K562 (cell line): Measurements from ENCODE around the gene ZNF174. TPM values are rescaled to one million over a fixed set of nuclear protein-coding genes. Genes with fewer than 3 reads are reported as not detected.

Source experiments
- ATAC-seq: fragments of 200-7000 bp; cut with Tn5 transposase; 3 replicates; pipeline ENCODE4 v1.9.1; 2020; ENCODE audit warnings: moderate library complexity
- BruUV-seq: library from RNA; stranded (reverse); fragments of 400-500 nt; replicated peaks from 2 replicates; lab custom pipeline; 2021; lab: Mats Ljungman, UMichigan
- CTCF ChIA-PET: fragments of 300-600 bp; formaldehyde crosslinking; extraction: SDS; loops from one replicate; lab custom pipeline; 2021; ENCODE audit warnings: low intra/inter-chr PET ratio; lab: Yijun Ruan, JAX
- POLR2A ChIA-PET: fragments of 300-600, 350-650 bp; sonication (Branson Sonifier 250); formaldehyde crosslinking; extraction: SDS; loops from one replicate; lab custom pipeline; 2021; ENCODE audit warnings: antibody characterized with exemption, inconsistent platforms; lab: Yijun Ruan, JAX
- DNase-seq, 4 experiments: peaks; one replicate each; pipeline versions ENCODE4 v3.0.0 to v3.0.0-alpha.2; 2011 to 2018; ENCODE audit warnings: low spot score in 3 of 4, mixed read lengths in 3 of 4; ENCODE audit errors: extremely low read depth in 1 of 4
- FAIRE-seq: peaks from 2 replicates; lab custom pipeline; 2011; peaks lifted over from hg19 to GRCh38; lab: Jason Lieb, UNC
- H2AFZ ChIP-seq: 2 replicates; pipeline ENCODE4 v1.6.0; 2011; ENCODE audit warnings: low read depth, low read length, control low read depth, inconsistent platforms
- H3K27ac ChIP-seq: fragments of 200-600 bp; 3 replicates; pipeline ENCODE4 v1.8.0; 2011; ENCODE audit warnings: low read depth, mild to moderate bottlenecking, control low read depth, inconsistent platforms, low read length, moderate library complexity, mixed read lengths; ENCODE audit errors: extremely low read depth
- H3K27me3 ChIP-seq, 2 experiments: fragments of 300-600 bp in 1 of 2; 2 replicates in 1 of 2; 3 replicates in 1 of 2; pipeline versions ENCODE4 v1.6.0 to v1.8.0; 2011; ENCODE audit warnings: inconsistent platforms in 2 of 2, low read length in 2 of 2, mild to moderate bottlenecking in 1 of 2, mixed read lengths in 1 of 2, moderate library complexity in 1 of 2; ENCODE audit not compliant: control insufficient read depth in 2 of 2, insufficient read depth in 2 of 2
- H3K36me3 ChIP-seq: fragments of 300-600 bp; 3 replicates; pipeline ENCODE4 v1.8.0; 2011; ENCODE audit warnings: mild to moderate bottlenecking, low read length, inconsistent platforms; ENCODE audit not compliant: control insufficient read depth, insufficient read depth
- H3K4me1 ChIP-seq, 2 experiments: fragments of 200-600 bp in 1 of 2; replicated peaks in 1 of 2; 2 replicates in 1 of 2; 3 replicates in 1 of 2; pipeline versions ENCODE4 v1.5.1 to v1.8.0; 2011; ENCODE audit warnings: inconsistent platforms in 2 of 2, low read length in 2 of 2, mild to moderate bottlenecking in 1 of 2, mixed read lengths in 1 of 2, moderate library complexity in 1 of 2; ENCODE audit not compliant: control insufficient read depth in 2 of 2, insufficient read depth in 2 of 2
- H3K4me2 ChIP-seq: 2 replicates; pipeline ENCODE4 v1.6.1; 2011; ENCODE audit warnings: low read length, control low read depth, inconsistent platforms, mixed read lengths; ENCODE audit not compliant: insufficient read depth
- H3K4me3 ChIP-seq: fragments of 200-600 bp; sonication (generic), shearing (Covaris generic); 2 replicates; pipeline ENCODE4 v1.5.1; 2016; ENCODE audit warnings: control low read depth, inconsistent platforms
- H3K79me2 ChIP-seq: fragments of 200-600 bp; 3 replicates; pipeline ENCODE4 v1.8.0; 2011; ENCODE audit warnings: low read length, inconsistent platforms; ENCODE audit not compliant: control insufficient read depth, insufficient read depth
- H3K9ac ChIP-seq, 2 experiments: 2 replicates each; pipeline versions ENCODE4 v1.6.0 to v1.6.1; 2011; ENCODE audit warnings: low read depth in 2 of 2, low read length in 2 of 2, control low read depth in 1 of 2, inconsistent platforms in 1 of 2, mild to moderate bottlenecking in 1 of 2, mixed read lengths in 1 of 2; ENCODE audit not compliant: insufficient read depth in 1 of 2
- H3K9me1 ChIP-seq: one replicate; pipeline ENCODE4 v1.6.0; 2011; ENCODE audit warnings: inconsistent platforms, mild to moderate bottlenecking, low read length, moderate library complexity; ENCODE audit not compliant: control insufficient read depth, insufficient read depth
- H3K9me3 ChIP-seq: replicated peaks from 2 replicates; pipeline ENCODE4 v1.5.1; 2011; ENCODE audit warnings: low read depth, low read length, inconsistent platforms; ENCODE audit not compliant: control insufficient read depth, insufficient read depth
- H4K20me1 ChIP-seq: replicated peaks from 2 replicates; pipeline ENCODE4 v1.6.1; 2011; ENCODE audit warnings: low read length, inconsistent platforms, mixed read lengths; ENCODE audit not compliant: control insufficient read depth, insufficient read depth
- BRD9 ChIP-seq: fragments of 450-650 bp; IDR thresholded peaks from 2 replicates; pipeline ENCODE4 v1.6.1; 2018; ENCODE audit warnings: low read depth; ENCODE audit not compliant: partially characterized antibody
- CHD4 ChIP-seq: fragments of 200-600 bp; sonication (generic); IDR thresholded peaks from 3 replicates; pipeline ENCODE4 v1.6.1; 2012; ENCODE audit warnings: low read depth, mild to moderate bottlenecking, mixed read lengths, low read length, inconsistent platforms; ENCODE audit not compliant: insufficient read depth, insufficient replicate concordance, poor library complexity, severe bottlenecking
- EP300 ChIP-seq: IDR thresholded peaks from 2 replicates; pipeline ENCODE4 v1.6.1; 2012; ENCODE audit warnings: low read length, improper control_type of control experiment
- KDM5B ChIP-seq: fragments of 200-600 bp; sonication (generic); IDR thresholded peaks from 2 replicates; pipeline ENCODE4 v1.6.1; 2012; ENCODE audit warnings: low read depth, mild to moderate bottlenecking, moderate library complexity, low read length, control low read depth, inconsistent platforms; ENCODE audit not compliant: insufficient replicate concordance
- KLF10 ChIP-seq: fragments of 250-450 bp; sonication (Bioruptor Pico); IDR thresholded peaks from 2 replicates; pipeline ENCODE4 v1.6.1; 2021; ENCODE audit warnings: matching md5 sums
- TAL1 ChIP-seq: fragments of 450-650 bp; IDR thresholded peaks from 2 replicates; pipeline ENCODE4 v1.6.1; 2016; ENCODE audit warnings: mild to moderate bottlenecking
- TEAD1 ChIP-seq, 2 experiments: fragments of 450-650 bp in 1 of 2; sonication (generic) in 1 of 2; formaldehyde crosslinking; IDR thresholded peaks; 2 replicates each; pipeline versions ENCODE4 v1.4.0 to v1.8.0; 2020 to 2022; ENCODE audit warnings: mild to moderate bottlenecking in 2 of 2, missing genetic modification reagents in 1 of 2
- ZBTB17 ChIP-seq: fragments of 450-650 bp; formaldehyde crosslinking; IDR thresholded peaks from 2 replicates; pipeline ENCODE4 v1.4.0; 2020; ENCODE audit warnings: mild to moderate bottlenecking
- ZKSCAN1 ChIP-seq: fragments of 150-350 bp; IDR thresholded peaks from 2 replicates; pipeline ENCODE4 v1.6.1; 2016; ENCODE audit warnings: low read depth, low read length
- ZNF354B ChIP-seq: fragments of 250-450 bp; sonication (Bioruptor Pico); IDR thresholded peaks from 2 replicates; pipeline ENCODE4 v1.4.0; 2020
- WGBS: fragments of 100-300 bp; shearing (Covaris generic); methylation state at CpG from one replicate; pipeline ENCODE4 v1.1.6; 2016; ENCODE audit warnings: low coverage, mixed read lengths; ENCODE audit not compliant: insufficient coverage; ENCODE audit errors: missing lambda C conversion rate; 5-methylcytosine and 5-hydroxymethylcytosine counted together
- in situ Hi-C: fragments of 300-500 bp; cut with MboI; formaldehyde crosslinking; loops from 4 replicates; pipeline ENCODE4 v1.15.0; 2018; ENCODE audit warnings: inconsistent platforms, mixed read lengths
- intact Hi-C: fragments of 100-400 bp; cut with micrococcal nuclease; formaldehyde crosslinking; loops from 2 replicates; pipeline ENCODE4 v1.14.2; 2022
- polyA plus RNA-seq, 8 experiments: library from polyadenylated mRNA; depleted of rRNA in 4 of 8; stranded (reverse) in 5 of 8; unstranded in 3 of 8; fragments of >200 nt; fragmentation: Nextera tagmentation in 2 of 8; fragmentation: Illumina TruSeq in 1 of 8; extraction: Ambion mirVana in 2 of 8; extraction: Trizol in 1 of 8; gene quantifications; 2 replicates each; pipeline versions ENCODE4 v1.2.1 to v1.2.3, GENCODE V29; 2011 to 2014; ENCODE audit warnings: inconsistent platforms in 1 of 8, missing spikeins in 1 of 8
- total RNA-seq, 7 experiments: library from RNA; depleted of rRNA in 6 of 7; stranded (reverse); fragments of >200 nt in 6 of 7; fragmentation: Illumina TruSeq in 2 of 7; extraction: Trizol in 2 of 7; gene quantifications; 2 replicates each; pipeline versions ENCODE4 v1.2.1 to v1.2.3, GENCODE V29; 2011 to 2021; ENCODE audit warnings: low replicate concordance in 1 of 7
- TF ChIP-seq, protein P1 (sequence below), 2 experiments: IDR thresholded peaks in 1 of 2; conservative IDR thresholded peaks in 1 of 2; 2 replicates each; pipeline ENCODE4 v1.6.1; 2016; ENCODE audit warnings: low read depth in 2 of 2, mild to moderate bottlenecking in 1 of 2, missing compliant biosample characterization in 1 of 2, missing genetic modification characterization in 1 of 2, moderate library complexity in 1 of 2

Gene ZNF174
- total and polyA plus RNA-seq, 9 of the 15 experiments (the other 6 are each of a cell fraction or from before 2014, with no cell fraction given), result 5.1 to 19.1 (median 12.5) TPM

DNA sequence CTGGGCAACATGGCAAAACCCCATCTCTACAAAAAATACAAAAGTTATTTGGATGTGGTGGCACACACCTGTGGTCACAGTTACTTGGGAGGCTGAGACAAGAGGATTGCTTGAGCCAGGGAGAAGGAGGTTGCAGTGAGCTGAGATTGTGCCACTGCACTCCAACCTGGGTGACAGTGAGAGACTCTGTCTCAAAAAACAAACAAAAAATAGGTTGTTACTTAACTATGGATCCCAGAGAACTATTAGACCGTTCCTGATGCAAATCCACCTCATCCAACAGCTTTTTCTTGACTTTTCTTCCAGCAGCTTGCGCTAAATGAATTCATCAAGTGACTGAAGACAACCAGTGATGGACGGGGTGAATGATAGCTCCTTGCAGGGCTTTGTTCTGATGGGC, 45.4 kb upstream of the ZNF174 start, which contains the start of gene OR2C1:
Gene OR2C1, plus strand, starts transcription at position 301 of the 400 bp plus-strand sequence. Its CDS starts 52 bp downstream, at position 353.
- H3K27ac ChIP-seq, result no peak within 1 kb of the TSS

DNA sequence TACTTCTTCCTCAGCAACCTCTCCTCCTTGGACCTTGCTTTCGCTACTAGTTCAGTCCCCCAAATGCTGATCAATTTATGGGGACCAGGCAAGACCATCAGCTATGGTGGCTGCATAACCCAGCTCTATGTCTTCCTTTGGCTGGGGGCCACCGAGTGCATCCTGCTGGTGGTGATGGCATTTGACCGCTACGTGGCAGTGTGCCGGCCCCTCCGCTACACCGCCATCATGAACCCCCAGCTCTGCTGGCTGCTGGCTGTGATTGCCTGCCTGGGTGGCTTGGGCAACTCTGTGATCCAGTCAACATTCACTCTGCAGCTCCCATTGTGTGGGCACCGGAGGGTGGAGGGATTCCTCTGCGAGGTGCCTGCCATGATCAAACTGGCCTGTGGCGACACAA, 44.9 kb upstream of the ZNF174 start:
- H3K9me1 ChIP-seq, result no peaks in the 10 kb centered on the region
- H3K36me3 ChIP-seq, result no peaks in the 10 kb centered on the region
- H2AFZ ChIP-seq, result 0 out of 2 replicates have a peak overlapping the region, but pooled peaks have one; percentile 27
- FAIRE-seq (no peak), ATAC-seq (peak; percentile 80), DNase-seq (peak; percentile 19 to 39 (median 22))
- H3K79me2 ChIP-seq, result no peaks in the 10 kb centered on the region
- H4K20me1 ChIP-seq, result no peaks in the 10 kb centered on the region
- no peak overlapping the region for H3K4me3 ChIP-seq
- intact Hi-C loops, result no loop called here
- POLR2A ChIA-PET, result interaction anchor here (1.5 kb wide), 1 partner anchor 16 kb away, joined by 3 read pairs; no protein-coding TSS in a partner anchor
- 0 out of 5 replicates have a peak, but pooled peaks cover 0 to 4% of the 10 kb centered on the region in 2 experiments for H3K4me1 ChIP-seq
- CTCF ChIA-PET, result no interaction called here
- BruUV-seq, result no TSS peak
- H3K27ac ChIP-seq, result no peak overlapping the region
- in situ Hi-C loops, result no loop called here
- 22% methylated on average over 10 of the region's 10 CpGs for WGBS
- H3K4me2 ChIP-seq, result 0 out of 2 replicates have a peak overlapping the region, but pooled peaks have one; percentile 20
- H3K9me3 ChIP-seq, result no peaks in the 10 kb centered on the region; the same call in 1 of the 2 replicates
- H3K27me3 ChIP-seq, result peaks cover 5 to 30% of the 10 kb centered on the region in 2 experiments
- no peak overlapping the region for H3K9ac ChIP-seq
- TF ChIP-seq BRD9 (no peak), CHD4 (no peak), ZBTB17 (no peak), KLF10 (no peak), TAL1 (no peak), ZKSCAN1 (0 out of 2 replicates have a peak, but pooled peaks have one; percentile 6), KDM5B (no peak), TEAD1 (CRISPR knock-in tag; IDR thresholded peaks at IDR 0.05) (no peak), EP300 (no peak)
- TF ChIP-seq, protein P1, sequence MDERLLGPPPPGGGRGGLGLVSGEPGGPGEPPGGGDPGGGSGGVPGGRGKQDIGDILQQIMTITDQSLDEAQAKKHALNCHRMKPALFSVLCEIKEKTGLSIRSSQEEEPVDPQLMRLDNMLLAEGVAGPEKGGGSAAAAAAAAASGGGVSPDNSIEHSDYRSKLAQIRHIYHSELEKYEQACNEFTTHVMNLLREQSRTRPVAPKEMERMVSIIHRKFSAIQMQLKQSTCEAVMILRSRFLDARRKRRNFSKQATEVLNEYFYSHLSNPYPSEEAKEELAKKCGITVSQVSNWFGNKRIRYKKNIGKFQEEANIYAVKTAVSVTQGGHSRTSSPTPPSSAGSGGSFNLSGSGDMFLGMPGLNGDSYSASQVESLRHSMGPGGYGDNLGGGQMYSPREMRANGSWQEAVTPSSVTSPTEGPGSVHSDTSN (CRISPR knock-in tag; IDR thresholded peaks at IDR 0.05; ENCODE audit: low read depth), result no peak
- TF ChIP-seq, protein P1 (tag; conservative IDR thresholded peaks at IDR 0.05; ENCODE audit: low read depth), result no peak

More for the DNA sequence above, 45.4 kb upstream of the ZNF174 start, which contains the start of gene OR2C1:
- intact Hi-C loops, result no loop called here
- no peak for TF ChIP-seq ZNF354B (CRISPR knock-in tag)
- Histone ChIP-seq H3K79me2 (no peaks in the 10 kb centered on the region), H4K20me1 (no peaks in the 10 kb centered on the region), H3K9ac (no peak within 1 kb of the TSS), H2AFZ (0 out of 2 replicates have a peak within 1 kb of the TSS, but pooled peaks have one; percentile 27), H3K9me1 (no peaks in the 10 kb centered on the region), H3K4me2 (peak within 1 kb of the TSS; percentile 20; the same call in 1 of the 2 replicates), H3K9me3 (no peaks in the 10 kb centered on the region; the same call in 1 of the 2 replicates), H3K4me3 (no peak within 1 kb of the TSS), H3K4me1 (0 out of 5 replicates have a peak, but pooled peaks cover 0 to 4% of the 10 kb centered on the region in 2 experiments), H3K27me3 (peaks cover 3 to 26% of the 10 kb centered on the region in 2 experiments), H3K36me3 (no peaks in the 10 kb centered on the region)
- WGBS, result 9% methylated on average over 3 of the region's 3 CpGs
- ATAC-seq (no peak), FAIRE-seq (no peak), DNase-seq (no peak)
- BruUV-seq, result no TSS peak
- ChIA-PET POLR2A (interaction anchor here (1.5 kb wide), 1 partner anchor 17 kb away, joined by 3 read pairs; no protein-coding TSS in a partner anchor), CTCF (no interaction called here)
- in situ Hi-C loops, result no loop called here
